GM23338 (cell line): ENCODE measurements around the gene RPS29. TPM values are rescaled to one million over a fixed set of nuclear protein-coding genes. Genes with fewer than 3 reads are reported as not detected.

Experiments used
- ATAC-seq: fragments of 200-7000 bp; cut with Tn5 transposase; 3 replicates; pipeline ENCODE4 v1.9.1; 2020
- DNase-seq: peaks from one replicate; pipeline ENCODE4 v3.0.0-alpha.2; 2015; ENCODE audit warnings: low spot score
- H2AFZ ChIP-seq: fragments of 200-600 bp; sonication (generic); 2 replicates; pipeline ENCODE4 v1.8.0; 2016; ENCODE audit warnings: antibody characterized with exemption, mild to moderate bottlenecking, moderate library complexity
- H3F3A ChIP-seq: fragments of 200-600 bp; sonication (generic); replicated peaks from 2 replicates; pipeline ENCODE4 v1.8.0; 2017; ENCODE audit warnings: antibody characterized with exemption, mixed run types, low read depth
- H3K27ac ChIP-seq: fragments of 200-600 bp; sonication (generic); 2 replicates; pipeline ENCODE4 v1.6.1; 2016; ENCODE audit warnings: low read depth
- H3K27me3 ChIP-seq: fragments of 200-600 bp; sonication (generic); 2 replicates; pipeline ENCODE4 v1.8.0; 2016; ENCODE audit warnings: mild to moderate bottlenecking, mixed run types, moderate library complexity; ENCODE audit not compliant: insufficient read depth
- H3K36me3 ChIP-seq: fragments of 200-600 bp; sonication (generic); 2 replicates; pipeline ENCODE4 v1.8.0; 2016; ENCODE audit warnings: mild to moderate bottlenecking; ENCODE audit not compliant: insufficient read depth
- H3K4me1 ChIP-seq: fragments of 200-600 bp; sonication (generic); 2 replicates; pipeline ENCODE4 v1.8.0; 2016; ENCODE audit warnings: mild to moderate bottlenecking, moderate library complexity; ENCODE audit not compliant: insufficient read depth
- H3K4me2 ChIP-seq: fragments of 200-600 bp; sonication (generic); 2 replicates; pipeline ENCODE4 v1.7.1; 2017; ENCODE audit warnings: mixed run types
- H3K4me3 ChIP-seq: fragments of 200-600 bp; sonication (generic); 2 replicates; pipeline ENCODE4 v1.6.1; 2016; ENCODE audit warnings: mixed run types
- H3K79me2 ChIP-seq: fragments of 200-600 bp; sonication (generic); replicated peaks from 2 replicates; pipeline ENCODE4 v1.8.0; 2017; ENCODE audit warnings: mild to moderate bottlenecking; ENCODE audit not compliant: insufficient read depth
- H3K9me2 ChIP-seq: fragments of 200-600 bp; sonication (generic); 2 replicates; pipeline ENCODE4 v1.8.0; 2017; ENCODE audit not compliant: insufficient read depth
- H4K20me1 ChIP-seq: fragments of 200-600 bp; sonication (generic); replicated peaks from 2 replicates; pipeline ENCODE4 v1.8.0; 2017; ENCODE audit warnings: mild to moderate bottlenecking; ENCODE audit not compliant: insufficient read depth
- H3K27ac Mint-ChIP-seq: 2 replicates; pipeline ENCODE4 v1.8.0; 2020; ENCODE audit warnings: inconsistent platforms, mild to moderate bottlenecking, moderate library complexity, mixed read lengths
- H3K27me3 Mint-ChIP-seq: 3 replicates; pipeline ENCODE4 v1.8.0; 2022; ENCODE audit warnings: low read depth, mild to moderate bottlenecking, moderate library complexity, mixed read lengths, inconsistent platforms; ENCODE audit not compliant: insufficient read depth, poor library complexity
- H3K36me3 Mint-ChIP-seq: 3 replicates; pipeline ENCODE4 v1.8.0; 2021; ENCODE audit warnings: low read depth, mild to moderate bottlenecking, inconsistent platforms, moderate library complexity, mixed read lengths
- H3K4me1 Mint-ChIP-seq: 3 replicates; pipeline ENCODE4 v1.8.0; 2020; ENCODE audit warnings: mild to moderate bottlenecking, inconsistent platforms, mixed read lengths
- H3K4me3 Mint-ChIP-seq: 3 replicates; pipeline ENCODE4 v1.8.0; 2021; ENCODE audit warnings: moderate library complexity, mild to moderate bottlenecking, inconsistent platforms, mixed read lengths
- H3K9me3 Mint-ChIP-seq: 3 replicates; pipeline ENCODE4 v1.8.0; 2020; ENCODE audit warnings: moderate library complexity, mild to moderate bottlenecking, inconsistent platforms, mixed read lengths
- CREB1 ChIP-seq: fragments of 250-450 bp; sonication (Bioruptor Pico); IDR thresholded peaks from 2 replicates; pipeline ENCODE4 v1.5.0; 2020; ENCODE audit warnings: low read depth, mild to moderate bottlenecking, moderate library complexity
- CTCF ChIP-seq, 2 experiments: fragments of 200-600 bp in 1 of 2; sonication (generic) in 1 of 2; conservative IDR thresholded peaks; 2 replicates each; pipeline versions ENCODE4 v1.5.1 to v1.6.1; 2016 to 2017; ENCODE audit warnings: antibody characterized with exemption in 2 of 2, low read depth in 2 of 2, mild to moderate bottlenecking in 2 of 2, moderate library complexity in 1 of 2
- ETS1 ChIP-seq: IDR thresholded peaks from 2 replicates; pipeline ENCODE4 v1.6.1; 2016; ENCODE audit warnings: antibody characterized with exemption
- EZH2 ChIP-seq: fragments of 200-600 bp; sonication (generic); IDR thresholded peaks from one replicate; pipeline ENCODE4 v1.8.0; 2017; ENCODE audit warnings: antibody characterized with exemption, mild to moderate bottlenecking, low read depth; ENCODE audit not compliant: unreplicated experiment
- EZH2phosphoT487 ChIP-seq: fragments of 200-600 bp; sonication (generic); IDR thresholded peaks from one replicate; pipeline ENCODE4 v1.8.1; 2018; ENCODE audit warnings: antibody characterized with exemption; ENCODE audit not compliant: unreplicated experiment
- JUNB ChIP-seq: IDR thresholded peaks from one replicate; pipeline ENCODE4 v1.6.1; 2016; ENCODE audit warnings: antibody characterized with exemption; ENCODE audit not compliant: unreplicated experiment
- NANOG ChIP-seq: IDR thresholded peaks from 2 replicates; pipeline ENCODE4 v1.6.1; 2016; ENCODE audit warnings: antibody characterized with exemption, borderline replicate concordance
- POLR2AphosphoS5 ChIP-seq: IDR thresholded peaks from 2 replicates; pipeline ENCODE4 v1.6.1; 2016; ENCODE audit warnings: antibody characterized with exemption, low read depth
- ZNF331 ChIP-seq: fragments of 250-450 bp; sonication (Bioruptor Pico); IDR thresholded peaks from 2 replicates; pipeline ENCODE4 v1.5.0; 2020; ENCODE audit warnings: low read depth, mild to moderate bottlenecking, moderate library complexity
- polyA plus RNA-seq: library from polyadenylated mRNA; unstranded; fragments of >200 nt; fragmentation: Nextera tagmentation; extraction: Ambion mirVana; gene quantifications from 2 replicates; pipeline ENCODE4 v1.2.1, GENCODE V29; 2016
- total RNA-seq: library from RNA; depleted of rRNA; stranded (reverse); fragments of >200 nt; shearing (Covaris generic); gene quantifications from 2 replicates; pipeline ENCODE4 v1.2.3, GENCODE V29; 2014
- TF ChIP-seq, protein P1 (sequence below): fragments of 250-450 bp; sonication (Bioruptor Pico); IDR thresholded peaks from 2 replicates; pipeline ENCODE4 v1.5.0; 2020; ENCODE audit warnings: mild to moderate bottlenecking, moderate library complexity

The RPS29 gene
- total and polyA plus RNA-seq, 2 experiments from 2014 or later, result 2,560 to 3,734 TPM

DNA sequence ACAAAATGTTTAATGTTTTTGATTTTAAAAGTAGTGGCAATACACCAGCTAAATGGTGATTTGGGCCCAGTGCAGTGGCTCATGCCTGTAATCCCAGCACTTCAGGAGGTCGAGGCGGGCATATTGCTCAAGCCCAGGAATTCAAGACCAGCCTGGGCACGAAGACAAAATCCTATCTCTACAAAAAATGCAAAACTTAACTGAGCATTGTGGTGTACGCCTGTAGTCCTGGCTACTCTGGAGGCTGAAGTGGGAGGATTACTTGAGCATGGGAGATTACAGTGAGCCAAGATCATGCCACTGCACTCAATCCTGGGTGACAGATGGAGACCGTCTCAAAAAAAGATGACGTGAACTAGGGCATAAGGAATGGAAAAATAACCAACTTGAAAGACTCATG is 29.6 kb upstream of the RPS29 start (continued):
- TF ChIP-seq NANOG (no peak), EZH2phosphoT487 (no peak), ETS1 (no peak), ZNF331 (CRISPR knock-in tag) (no peak), POLR2AphosphoS5 (no peak), JUNB (no peak)
- TF ChIP-seq, protein P1, sequence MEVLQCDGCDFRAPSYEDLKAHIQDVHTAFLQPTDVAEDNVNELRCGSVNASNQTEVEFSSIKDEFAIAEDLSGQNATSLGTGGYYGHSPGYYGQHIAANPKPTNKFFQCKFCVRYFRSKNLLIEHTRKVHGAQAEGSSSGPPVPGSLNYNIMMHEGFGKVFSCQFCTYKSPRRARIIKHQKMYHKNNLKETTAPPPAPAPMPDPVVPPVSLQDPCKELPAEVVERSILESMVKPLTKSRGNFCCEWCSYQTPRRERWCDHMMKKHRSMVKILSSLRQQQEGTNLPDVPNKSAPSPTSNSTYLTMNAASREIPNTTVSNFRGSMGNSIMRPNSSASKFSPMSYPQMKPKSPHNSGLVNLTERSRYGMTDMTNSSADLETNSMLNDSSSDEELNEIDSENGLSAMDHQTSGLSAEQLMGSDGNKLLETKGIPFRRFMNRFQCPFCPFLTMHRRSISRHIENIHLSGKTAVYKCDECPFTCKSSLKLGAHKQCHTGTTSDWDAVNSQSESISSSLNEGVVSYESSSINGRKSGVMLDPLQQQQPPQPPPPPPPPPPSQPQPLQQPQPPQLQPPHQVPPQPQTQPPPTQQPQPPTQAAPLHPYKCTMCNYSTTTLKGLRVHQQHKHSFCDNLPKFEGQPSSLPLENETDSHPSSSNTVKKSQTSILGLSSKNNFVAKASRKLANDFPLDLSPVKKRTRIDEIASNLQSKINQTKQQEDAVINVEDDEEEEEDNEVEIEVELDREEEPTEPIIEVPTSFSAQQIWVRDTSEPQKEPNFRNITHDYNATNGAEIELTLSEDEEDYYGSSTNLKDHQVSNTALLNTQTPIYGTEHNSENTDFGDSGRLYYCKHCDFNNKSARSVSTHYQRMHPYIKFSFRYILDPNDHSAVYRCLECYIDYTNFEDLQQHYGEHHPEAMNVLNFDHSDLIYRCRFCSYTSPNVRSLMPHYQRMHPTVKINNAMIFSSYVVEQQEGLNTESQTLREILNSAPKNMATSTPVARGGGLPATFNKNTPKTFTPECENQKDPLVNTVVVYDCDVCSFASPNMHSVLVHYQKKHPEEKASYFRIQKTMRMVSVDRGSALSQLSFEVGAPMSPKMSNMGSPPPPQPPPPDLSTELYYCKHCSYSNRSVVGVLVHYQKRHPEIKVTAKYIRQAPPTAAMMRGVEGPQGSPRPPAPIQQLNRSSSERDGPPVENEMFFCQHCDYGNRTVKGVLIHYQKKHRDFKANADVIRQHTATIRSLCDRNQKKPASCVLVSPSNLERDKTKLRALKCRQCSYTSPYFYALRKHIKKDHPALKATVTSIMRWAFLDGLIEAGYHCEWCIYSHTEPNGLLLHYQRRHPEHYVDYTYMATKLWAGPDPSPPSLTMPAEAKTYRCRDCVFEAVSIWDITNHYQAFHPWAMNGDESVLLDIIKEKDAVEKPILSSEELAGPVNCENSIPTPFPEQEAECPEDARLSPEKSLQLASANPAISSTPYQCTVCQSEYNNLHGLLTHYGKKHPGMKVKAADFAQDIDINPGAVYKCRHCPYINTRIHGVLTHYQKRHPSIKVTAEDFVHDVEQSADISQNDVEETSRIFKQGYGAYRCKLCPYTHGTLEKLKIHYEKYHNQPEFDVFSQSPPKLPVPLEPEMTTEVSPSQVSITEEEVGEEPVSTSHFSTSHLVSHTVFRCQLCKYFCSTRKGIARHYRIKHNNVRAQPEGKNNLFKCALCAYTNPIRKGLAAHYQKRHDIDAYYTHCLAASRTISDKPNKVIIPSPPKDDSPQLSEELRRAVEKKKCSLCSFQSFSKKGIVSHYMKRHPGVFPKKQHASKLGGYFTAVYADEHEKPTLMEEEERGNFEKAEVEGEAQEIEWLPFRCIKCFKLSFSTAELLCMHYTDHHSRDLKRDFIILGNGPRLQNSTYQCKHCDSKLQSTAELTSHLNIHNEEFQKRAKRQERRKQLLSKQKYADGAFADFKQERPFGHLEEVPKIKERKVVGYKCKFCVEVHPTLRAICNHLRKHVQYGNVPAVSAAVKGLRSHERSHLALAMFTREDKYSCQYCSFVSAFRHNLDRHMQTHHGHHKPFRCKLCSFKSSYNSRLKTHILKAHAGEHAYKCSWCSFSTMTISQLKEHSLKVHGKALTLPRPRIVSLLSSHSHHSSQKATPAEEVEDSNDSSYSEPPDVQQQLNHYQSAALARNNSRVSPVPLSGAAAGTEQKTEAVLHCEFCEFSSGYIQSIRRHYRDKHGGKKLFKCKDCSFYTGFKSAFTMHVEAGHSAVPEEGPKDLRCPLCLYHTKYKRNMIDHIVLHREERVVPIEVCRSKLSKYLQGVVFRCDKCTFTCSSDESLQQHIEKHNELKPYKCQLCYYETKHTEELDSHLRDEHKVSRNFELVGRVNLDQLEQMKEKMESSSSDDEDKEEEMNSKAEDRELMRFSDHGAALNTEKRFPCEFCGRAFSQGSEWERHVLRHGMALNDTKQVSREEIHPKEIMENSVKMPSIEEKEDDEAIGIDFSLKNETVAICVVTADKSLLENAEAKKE (CRISPR knock-in tag), result no peak

DNA sequence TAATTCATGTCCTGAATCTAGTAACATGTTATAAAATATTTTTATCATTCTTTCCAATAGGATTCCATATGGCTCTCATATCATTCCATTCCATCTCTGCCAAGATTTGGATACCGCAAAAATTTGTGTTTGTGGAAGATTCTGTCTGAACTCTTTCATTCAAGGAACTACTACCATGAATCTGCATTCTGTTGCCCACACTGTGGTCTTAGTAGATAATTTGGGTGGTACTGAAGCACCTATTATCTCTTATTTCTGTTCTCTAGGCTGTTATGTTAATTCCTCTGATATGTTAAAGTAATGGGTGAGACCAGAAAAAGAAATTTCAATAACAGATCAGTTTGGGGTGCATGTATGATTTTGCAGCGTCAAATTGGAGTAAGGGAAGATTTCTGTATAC is 28.0 kb upstream of the RPS29 start:
- no peaks in the 10 kb centered on the region for H3K27me3 ChIP-seq
- TF ChIP-seq CTCF (conservative IDR thresholded peaks at IDR 0.05; ENCODE audit: low read depth in 2 of 2) (no peak), EZH2 (no peak), EZH2phosphoT487 (no peak), CREB1 (CRISPR knock-in tag) (no peak), NANOG (no peak)

More for the DNA sequence above, 28.0 kb upstream of the RPS29 start:
- Histone ChIP-seq H3K79me2 (peaks cover 32% of the 10 kb centered on the region), H4K20me1 (peaks cover 34% of the 10 kb centered on the region), H3K9me2 (no peaks in the 10 kb centered on the region), H3F3A (peaks cover 10% of the 10 kb centered on the region), H3K36me3 (peaks cover 19% of the 10 kb centered on the region), H3K4me1 (no peaks in the 10 kb centered on the region; the same call in 1 of the 2 replicates), H2AFZ (no peak overlapping the region), H3K4me2 (no peak overlapping the region), H3K4me3 (no peak overlapping the region), H3K27ac (no peak overlapping the region)
- peaks cover 48% of the 10 kb centered on the region for H3K36me3 Mint-ChIP-seq
- H3K4me3 Mint-ChIP-seq, result no peak overlapping the region
- no peak overlapping the region for H3K27ac Mint-ChIP-seq
- DNase-seq, result no peak
- H3K4me1 Mint-ChIP-seq, result peaks cover 3% of the 10 kb centered on the region; the same call in 2 of the 3 replicates
- ATAC-seq, result no peak
- H3K9me3 Mint-ChIP-seq, result no peaks in the 10 kb centered on the region
- no peaks in the 10 kb centered on the region for H3K27me3 Mint-ChIP-seq
